A549 (cell line): ENCODE data around the gene MZT2B. TPM values are rescaled to one million over a fixed set of nuclear protein-coding genes. Genes with fewer than 3 reads are reported as not detected.
"Not testable (repeated sequence)": the region's sequence is repeated elsewhere in the genome, so short reads cannot be mapped to it uniquely, and the experiment has no call there.

ENCODE experiments used
- ATAC-seq, 2 experiments: fragments of 200-7000 bp in 1 of 2; fragments of >200 bp in 1 of 2; cut with Nextera tagmentation in 1 of 2; cut with Tn5 transposase in 1 of 2; 3 replicates each; pipeline versions ENCODE4 v1.8.0 to v1.9.1; 2018 to 2020; ENCODE audit warnings: mild to moderate bottlenecking in 1 of 2, moderate library complexity in 1 of 2
- CTCF ChIA-PET: fragments of 300-600 bp; sonication (Branson Sonifier 250); formaldehyde crosslinking; extraction: SDS; loops from one replicate; lab custom pipeline; 2021; ENCODE audit warnings: antibody characterized with exemption, inconsistent platforms; lab: Yijun Ruan, JAX
- POLR2A ChIA-PET: fragments of 350-600 bp; formaldehyde crosslinking; extraction: SDS; loops from one replicate; lab custom pipeline; 2021; ENCODE audit warnings: antibody characterized with exemption, inconsistent platforms; lab: Yijun Ruan, JAX
- DNase-seq, 2 experiments: peaks; one replicate each; pipeline versions ENCODE4 v3.0.0 to v3.0.0-alpha.2; 2011 to 2016; ENCODE audit warnings: low read depth in 1 of 2, low spot score in 1 of 2
- FAIRE-seq: peaks from 2 replicates; lab custom pipeline; 2011; peaks lifted over from hg19 to GRCh38; lab: Jason Lieb, UNC
- H3K27ac ChIP-seq, 2 experiments: fragments of >200 bp; sonication (Bioruptor Twin); formaldehyde crosslinking; 3 replicates each; pipeline ENCODE4 v1.5.1; 2016 to 2017
- H3K4me1 ChIP-seq: fragments of >200 bp; sonication (Bioruptor Twin); formaldehyde crosslinking; 3 replicates; pipeline ENCODE4 v1.6.1; 2016
- H3K4me2 ChIP-seq: fragments of >200 bp; sonication (Bioruptor Twin); formaldehyde crosslinking; 3 replicates; pipeline ENCODE4 v1.6.1; 2016
- H3K4me3 ChIP-seq: fragments of >200 bp; sonication (Bioruptor Twin); formaldehyde crosslinking; 3 replicates; pipeline ENCODE4 v1.5.1; 2016
- H3K9me3 ChIP-seq: fragments of >200 bp; sonication (Bioruptor Twin); formaldehyde crosslinking; 3 replicates; pipeline ENCODE4 v1.6.1; 2016
- JUNB ChIP-seq: fragments of >200 bp; sonication (Bioruptor Twin); formaldehyde crosslinking; IDR thresholded peaks from 2 replicates; pipeline ENCODE4 v1.6.1; 2016
- KDM1A ChIP-seq: fragments of 200-600 bp; sonication (generic); IDR thresholded peaks from 2 replicates; pipeline ENCODE4 v1.6.1; 2016; ENCODE audit warnings: low read depth, mild to moderate bottlenecking
- MYC ChIP-seq: IDR thresholded peaks from 2 replicates; pipeline ENCODE4 v1.6.1; 2012; ENCODE audit warnings: mild to moderate bottlenecking, inconsistent platforms, low read length, improper control_type of control experiment, borderline replicate concordance
- RFX5 ChIP-seq: fragments of 450-650 bp; IDR thresholded peaks from 2 replicates; pipeline ENCODE4 v1.7.1; 2014; ENCODE audit warnings: antibody characterized with exemption, mild to moderate bottlenecking, moderate library complexity
- WGBS: methylation state at CpG from one replicate; pipeline ENCODE4 v1.1.6; 2017; ENCODE audit errors: missing lambda C conversion rate; 5-methylcytosine and 5-hydroxymethylcytosine counted together
- polyA plus RNA-seq, 4 experiments: library from polyadenylated mRNA; depleted of rRNA in 3 of 4; stranded (reverse); fragments of >200 nt; fragmentation: RNase III in 1 of 4; extraction: RNeasy Plus Mini Kit Qiagen cat#74134 plus additional on column Dnase treatment in 1 of 4; gene quantifications; 2 replicates in 3 of 4; 3 replicates in 1 of 4; pipeline ENCODE4 v1.2.3, GENCODE V29; 2011 to 2017

The MZT2B gene
- polyA plus RNA-seq, 2 of the 4 experiments (the other 2 are of a cell fraction): 102 to 273 TPM

GRCh38 chr2:130135692-130136541 is 46.1 kb upstream of the MZT2B start (continued):
- no peak for TF ChIP-seq KDM1A
- no peak for TF ChIP-seq MYC
- no peak for TF ChIP-seq RFX5
- TF ChIP-seq JUNB: no peak

GRCh38 chr2:130136546-130136945 is 45.5 kb upstream of the MZT2B start:
- H3K9me3 ChIP-seq, CTCF ChIA-PET, H3K4me2 ChIP-seq, H3K4me1 ChIP-seq, H3K4me3 ChIP-seq, ATAC-seq, FAIRE-seq, POLR2A ChIA-PET, H3K27ac ChIP-seq, DNase-seq: not testable (repeated sequence)
- no CpG with 5 or more reads among the region's 10 CpGs for WGBS

- H3K9me3 ChIP-seq, POLR2A ChIA-PET, DNase-seq, H3K4me3 ChIP-seq, CTCF ChIA-PET, H3K27ac ChIP-seq, H3K4me1 ChIP-seq, H3K4me2 ChIP-seq, FAIRE-seq, ATAC-seq: not testable (repeated sequence)
- WGBS: no CpG with 5 or more reads among the region's 5 CpGs
Observed at GRCh38 chr2:130137118-130137517, 44.9 kb upstream of the MZT2B start.

- POLR2A ChIA-PET, H3K4me1 ChIP-seq, DNase-seq, H3K9me3 ChIP-seq, ATAC-seq, H3K4me2 ChIP-seq, H3K4me3 ChIP-seq, H3K27ac ChIP-seq, FAIRE-seq, CTCF ChIA-PET: not testable (repeated sequence)
- WGBS: 70% methylated on average over 3 of the region's 13 CpGs
Observed at GRCh38 chr2:130138326-130138725, 43.7 kb upstream of the MZT2B start.

- H3K4me1 ChIP-seq, H3K4me2 ChIP-seq, H3K27ac ChIP-seq, H3K4me3 ChIP-seq, CTCF ChIA-PET, DNase-seq, ATAC-seq, POLR2A ChIA-PET, H3K9me3 ChIP-seq, FAIRE-seq: not testable (repeated sequence)
- WGBS: 78% methylated on average over 7 of the region's 15 CpGs
Observed at GRCh38 chr2:130138841-130139251, 43.2 kb upstream of the MZT2B start.

GRCh38 chr2:130139331-130140280 is 42.5 kb upstream of the MZT2B start:
- FAIRE-seq, POLR2A ChIA-PET, H3K27ac ChIP-seq, H3K4me1 ChIP-seq, ATAC-seq, DNase-seq, H3K4me3 ChIP-seq, CTCF ChIA-PET, H3K4me2 ChIP-seq, H3K9me3 ChIP-seq: not testable (repeated sequence)
- WGBS: 89% methylated on average over 22 of the region's 30 CpGs

GRCh38 chr2:130140516-130140915 is 41.5 kb upstream of the MZT2B start:
- CTCF ChIA-PET, H3K9me3 ChIP-seq, H3K4me1 ChIP-seq, H3K4me2 ChIP-seq, ATAC-seq, FAIRE-seq, POLR2A ChIA-PET, H3K4me3 ChIP-seq, H3K27ac ChIP-seq, DNase-seq: not testable (repeated sequence)
- WGBS: no CpG with 5 or more reads among the region's 7 CpGs

GRCh38 chr2:130141002-130141401 is 41.1 kb upstream of the MZT2B start:
- H3K4me1 ChIP-seq, H3K9me3 ChIP-seq, ATAC-seq, DNase-seq, POLR2A ChIA-PET, FAIRE-seq, H3K27ac ChIP-seq, H3K4me3 ChIP-seq, CTCF ChIA-PET, H3K4me2 ChIP-seq: not testable (repeated sequence)
- 83% methylated on average over 2 of the region's 6 CpGs for WGBS

- H3K9me3 ChIP-seq, CTCF ChIA-PET, ATAC-seq, POLR2A ChIA-PET, H3K4me1 ChIP-seq, H3K4me2 ChIP-seq, H3K27ac ChIP-seq, H3K4me3 ChIP-seq, DNase-seq, FAIRE-seq: not testable (repeated sequence)
- 45% methylated on average over 2 of the region's 22 CpGs for WGBS
Observed at GRCh38 chr2:130141645-130142370, 40.3 kb upstream of the MZT2B start.
